Activated naive CD8-positive, alpha-beta T cell (primary cell): ENCODE measurements around the gene FREM1.

ENCODE experiments used
- H3K27ac Mint-ChIP-seq: one replicate; pipeline ENCODE4 v1.8.0; 2021; ENCODE audit warnings: mixed read lengths
- H3K27me3 Mint-ChIP-seq: one replicate; pipeline ENCODE4 v1.8.0; 2021; ENCODE audit warnings: mixed read lengths
- H3K36me3 Mint-ChIP-seq: one replicate; pipeline ENCODE4 v1.8.0; 2021; ENCODE audit warnings: mixed read lengths
- H3K4me1 Mint-ChIP-seq: one replicate; pipeline ENCODE4 v1.8.0; 2021; ENCODE audit warnings: low read depth, mixed read lengths
- H3K4me3 Mint-ChIP-seq: one replicate; pipeline ENCODE4 v1.8.0; 2021; ENCODE audit warnings: mild to moderate bottlenecking, mixed read lengths
- H3K9me3 Mint-ChIP-seq: one replicate; pipeline ENCODE4 v1.8.0; 2021; ENCODE audit warnings: low read depth, mixed read lengths

Gene FREM1

DNA sequence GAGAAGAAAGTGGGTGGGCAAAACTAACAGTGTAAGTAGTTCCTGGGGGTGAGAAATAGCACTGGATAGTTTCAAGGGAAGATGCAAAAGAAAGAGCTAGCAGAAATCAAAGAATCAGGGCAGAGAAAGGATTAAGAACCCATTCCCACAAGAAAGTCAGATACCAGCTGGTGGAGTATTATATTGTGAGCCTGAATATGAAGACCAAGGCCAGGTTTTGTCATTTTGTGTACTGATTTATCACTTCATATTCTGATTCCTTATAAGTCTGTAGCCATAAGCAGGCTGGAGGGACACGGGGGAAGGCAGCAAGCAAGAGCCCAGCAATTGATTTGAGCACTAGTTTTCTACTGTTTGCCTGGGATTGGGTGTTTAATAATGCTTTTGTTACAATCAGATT lies 80.2 kb downstream of the FREM1 start:
- H3K36me3 Mint-ChIP-seq, result no peaks in the 10 kb centered on the region
- peaks cover 5% of the 10 kb centered on the region for H3K27me3 Mint-ChIP-seq
- H3K9me3 Mint-ChIP-seq, result no peaks in the 10 kb centered on the region
- H3K27ac Mint-ChIP-seq, result no peak overlapping the region
- no peaks in the 10 kb centered on the region for H3K4me1 Mint-ChIP-seq
- no peak overlapping the region for H3K4me3 Mint-ChIP-seq

DNA sequence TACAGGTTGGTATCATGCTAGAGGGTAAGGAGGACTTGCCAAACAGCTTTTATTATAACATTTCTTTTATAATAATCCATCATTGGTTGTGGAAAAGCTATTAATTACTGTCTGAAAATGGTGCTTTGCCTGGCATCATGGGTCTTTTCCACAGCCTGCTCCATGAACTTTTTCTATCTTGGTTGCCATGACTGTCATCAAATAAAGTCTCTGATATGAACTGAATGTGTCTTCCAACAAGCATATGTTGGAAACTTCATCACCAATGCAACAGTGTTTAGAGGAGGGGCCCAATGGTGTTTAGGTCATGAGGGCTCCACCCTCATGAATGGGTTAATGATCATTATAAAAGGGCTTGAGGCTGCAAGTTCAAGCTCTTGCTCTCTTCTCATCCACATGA lies 81.0 kb downstream of the FREM1 start:
- peaks cover 5% of the 10 kb centered on the region for H3K27me3 Mint-ChIP-seq
- no peaks in the 10 kb centered on the region for H3K36me3 Mint-ChIP-seq
- H3K27ac Mint-ChIP-seq, result no peak overlapping the region
- H3K9me3 Mint-ChIP-seq, result no peaks in the 10 kb centered on the region
- no peaks in the 10 kb centered on the region for H3K4me1 Mint-ChIP-seq
- H3K4me3 Mint-ChIP-seq, result no peak overlapping the region

GRCh38 chr9:14827805-14828204 lies 82.4 kb downstream of the FREM1 start:
- no peak overlapping the region for H3K27ac Mint-ChIP-seq
- no peaks in the 10 kb centered on the region for H3K4me1 Mint-ChIP-seq
- no peaks in the 10 kb centered on the region for H3K9me3 Mint-ChIP-seq
- H3K27me3 Mint-ChIP-seq, result peaks cover 5% of the 10 kb centered on the region
- no peaks in the 10 kb centered on the region for H3K36me3 Mint-ChIP-seq
- no peak overlapping the region for H3K4me3 Mint-ChIP-seq

DNA sequence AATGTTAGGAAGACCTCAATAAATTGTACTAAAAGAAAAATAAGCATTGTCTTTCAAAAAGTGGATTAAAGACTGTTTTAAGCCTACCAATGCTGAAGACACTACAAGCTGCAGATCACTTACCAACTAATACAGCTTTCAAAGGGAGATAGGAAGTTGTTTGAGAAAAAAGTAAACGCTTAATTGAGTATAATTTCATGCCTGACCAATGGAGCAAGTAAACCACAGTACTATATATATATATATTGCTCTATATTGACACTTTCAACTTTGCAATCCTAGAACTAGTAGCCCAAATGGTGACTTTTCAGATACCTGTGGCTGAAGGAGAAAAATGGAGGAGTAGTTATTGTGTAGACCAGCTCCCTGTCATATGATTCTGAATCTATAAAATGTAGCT lies 85.7 kb downstream of the FREM1 start:
- H3K36me3 Mint-ChIP-seq, result no peaks in the 10 kb centered on the region
- H3K9me3 Mint-ChIP-seq, result no peaks in the 10 kb centered on the region
- no peaks in the 10 kb centered on the region for H3K4me1 Mint-ChIP-seq
- H3K27me3 Mint-ChIP-seq, result peaks cover 8% of the 10 kb centered on the region
- no peak overlapping the region for H3K27ac Mint-ChIP-seq
- no peak overlapping the region for H3K4me3 Mint-ChIP-seq

GRCh38 chr9:14823800-14824199 lies 86.4 kb downstream of the FREM1 start:
- Mint-ChIP-seq H3K27me3 (peaks cover 10% of the 10 kb centered on the region), H3K9me3 (no peaks in the 10 kb centered on the region), H3K27ac (no peak overlapping the region), H3K36me3 (no peaks in the 10 kb centered on the region), H3K4me1 (no peaks in the 10 kb centered on the region), H3K4me3 (no peak overlapping the region)

DNA sequence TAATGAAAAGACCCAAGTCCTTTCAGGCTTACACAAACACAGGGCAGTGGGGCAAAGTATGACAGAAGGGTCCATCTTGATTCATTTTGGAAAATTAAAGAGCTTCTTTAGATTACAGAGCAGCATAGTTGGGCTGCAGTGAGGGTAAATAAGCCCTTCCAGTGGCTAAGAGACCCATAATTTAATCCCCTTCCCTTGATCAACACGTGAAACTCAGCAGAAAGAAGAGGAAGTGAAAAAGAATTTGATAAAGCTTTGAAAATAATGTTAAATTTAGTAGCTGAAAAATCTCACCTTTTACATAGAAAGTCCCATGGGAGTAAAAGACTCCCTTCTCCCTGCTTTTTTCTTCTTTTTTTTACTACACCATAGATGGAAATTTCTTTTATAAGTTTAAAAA lies 87.6 kb downstream of the FREM1 start:
- peaks cover 19% of the 10 kb centered on the region for H3K27me3 Mint-ChIP-seq
- H3K36me3 Mint-ChIP-seq, result no peaks in the 10 kb centered on the region
- no peaks in the 10 kb centered on the region for H3K9me3 Mint-ChIP-seq
- H3K27ac Mint-ChIP-seq, result no peak overlapping the region
- no peak overlapping the region for H3K4me3 Mint-ChIP-seq
- no peaks in the 10 kb centered on the region for H3K4me1 Mint-ChIP-seq

GRCh38 chr9:14819183-14819582 lies 91.0 kb downstream of the FREM1 start:
- H3K36me3 Mint-ChIP-seq, result no peaks in the 10 kb centered on the region
- peaks cover 14% of the 10 kb centered on the region for H3K27me3 Mint-ChIP-seq
- H3K9me3 Mint-ChIP-seq, result no peaks in the 10 kb centered on the region
- H3K27ac Mint-ChIP-seq, result no peak overlapping the region
- H3K4me3 Mint-ChIP-seq, result no peak overlapping the region
- no peaks in the 10 kb centered on the region for H3K4me1 Mint-ChIP-seq

DNA sequence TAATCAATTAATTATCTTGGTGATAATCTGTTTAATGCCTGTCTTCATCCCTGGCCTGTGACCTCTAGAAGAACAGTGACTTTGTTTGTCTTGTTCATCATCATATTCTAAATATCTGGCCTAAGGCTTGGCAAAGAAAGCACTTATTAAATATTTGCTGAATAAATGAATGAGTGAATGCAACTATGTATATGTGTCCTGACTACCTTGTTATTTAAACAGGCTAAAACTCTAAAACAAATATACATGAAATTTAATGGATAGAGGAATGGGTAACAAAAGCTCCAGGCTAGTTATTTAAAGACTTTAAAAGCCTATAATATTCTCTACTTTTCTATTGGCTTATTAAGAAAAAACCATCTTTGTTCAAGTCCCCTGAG lies 96.0 kb downstream of the FREM1 start:
- Mint-ChIP-seq H3K27me3 (peaks cover 11% of the 10 kb centered on the region), H3K9me3 (no peaks in the 10 kb centered on the region), H3K27ac (no peak overlapping the region), H3K4me1 (no peaks in the 10 kb centered on the region), H3K36me3 (no peaks in the 10 kb centered on the region), H3K4me3 (no peak overlapping the region)

DNA sequence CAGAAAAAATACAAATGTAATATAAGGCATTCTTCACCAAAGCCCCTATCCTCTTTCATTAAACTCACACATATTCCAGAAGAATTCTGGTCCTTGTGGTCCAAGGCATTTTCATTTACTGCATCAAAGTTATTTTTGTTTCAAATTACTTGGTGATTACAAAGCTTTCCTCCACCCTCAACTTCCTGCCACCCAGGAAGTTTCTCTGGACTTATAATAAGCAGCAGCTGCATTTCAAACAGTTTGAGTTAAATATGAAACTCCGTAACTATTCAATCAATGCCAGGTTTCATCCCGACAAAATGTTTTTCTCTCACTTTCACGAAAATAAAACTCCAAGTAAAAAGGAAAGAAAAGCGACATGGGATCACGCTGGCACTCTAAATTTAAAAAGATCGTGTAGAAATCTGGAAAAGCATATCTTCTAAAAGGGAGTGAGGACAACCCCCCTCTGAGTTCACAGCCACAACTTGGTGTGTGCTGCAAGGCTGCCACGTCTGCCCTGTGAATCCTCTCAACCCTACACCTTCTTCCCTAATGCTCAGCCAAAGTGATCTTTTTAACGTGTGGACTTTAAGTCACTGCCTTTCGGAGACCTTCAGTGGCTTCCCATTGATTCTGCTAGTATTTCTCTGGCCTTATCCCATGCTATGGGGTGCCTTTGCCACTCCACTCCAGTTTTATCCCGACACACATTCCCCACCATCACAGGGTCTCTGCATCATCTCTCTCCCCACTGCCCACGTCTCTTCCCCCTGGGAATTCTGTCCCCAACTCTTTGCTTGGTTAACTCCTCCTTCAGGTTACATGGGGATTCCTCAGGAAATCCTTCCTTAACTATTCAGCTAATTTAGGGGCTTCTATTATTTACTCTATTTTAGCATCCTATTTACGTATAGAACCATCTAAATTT lies 96.6 kb downstream of the FREM1 start:
- H3K27me3 Mint-ChIP-seq, result peaks cover 8% of the 10 kb centered on the region
- H3K36me3 Mint-ChIP-seq, result no peaks in the 10 kb centered on the region
- no peaks in the 10 kb centered on the region for H3K4me1 Mint-ChIP-seq
- no peak overlapping the region for H3K27ac Mint-ChIP-seq
- no peak overlapping the region for H3K4me3 Mint-ChIP-seq
- no peaks in the 10 kb centered on the region for H3K9me3 Mint-ChIP-seq

- Mint-ChIP-seq H3K4me1 (no peaks in the 10 kb centered on the region), H3K27ac (no peak overlapping the region), H3K4me3 (no peak overlapping the region), H3K27me3 (peaks cover 1% of the 10 kb centered on the region), H3K36me3 (no peaks in the 10 kb centered on the region), H3K9me3 (no peaks in the 10 kb centered on the region)
Measured at GRCh38 chr9:14812806-14813205, 97.4 kb downstream of the FREM1 start.

GRCh38 chr9:14811844-14812243 lies 98.4 kb downstream of the FREM1 start:
- Mint-ChIP-seq H3K36me3 (no peaks in the 10 kb centered on the region), H3K27me3 (no peaks in the 10 kb centered on the region), H3K27ac (no peak overlapping the region), H3K4me3 (no peak overlapping the region), H3K4me1 (no peaks in the 10 kb centered on the region), H3K9me3 (no peaks in the 10 kb centered on the region)

DNA sequence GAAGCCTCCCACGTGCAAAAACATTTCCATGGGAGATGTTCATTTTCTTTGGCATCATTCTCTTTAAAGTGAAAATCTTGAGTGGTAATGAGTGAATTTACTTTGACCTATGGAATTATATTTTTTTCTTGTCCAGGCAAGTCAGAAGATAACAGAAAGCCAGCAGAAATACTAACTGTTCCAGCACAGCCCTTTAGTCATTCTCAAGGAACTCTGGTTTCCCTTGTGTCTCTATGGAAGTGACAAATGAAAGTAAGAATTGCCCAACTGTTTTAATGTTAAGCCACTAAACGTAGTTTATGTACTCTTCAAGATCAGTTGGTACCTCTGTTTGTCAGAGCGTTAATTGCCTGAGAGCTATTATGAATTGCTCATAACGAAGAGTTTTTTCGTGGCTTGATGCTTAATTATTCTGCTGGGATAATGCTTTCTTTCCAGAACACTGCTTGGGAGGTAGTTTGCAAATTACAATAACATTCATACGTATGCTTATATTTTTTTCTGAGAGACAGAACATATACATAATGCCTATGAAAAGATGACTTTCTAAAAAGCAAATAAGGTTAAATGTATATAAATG lies 103.2 kb downstream of the FREM1 start:
- Mint-ChIP-seq H3K4me3 (no peak overlapping the region), H3K27me3 (peaks cover 16% of the 10 kb centered on the region), H3K27ac (no peak overlapping the region)

GRCh38 chr9:14799030-14799429 lies 111.2 kb downstream of the FREM1 start:
- Mint-ChIP-seq H3K9me3 (no peaks in the 10 kb centered on the region), H3K27ac (no peak overlapping the region), H3K27me3 (peaks cover 7% of the 10 kb centered on the region), H3K4me3 (no peak overlapping the region), H3K36me3 (no peaks in the 10 kb centered on the region), H3K4me1 (no peaks in the 10 kb centered on the region)

More for the DNA sequence above, 103.2 kb downstream of the FREM1 start:
- Mint-ChIP-seq H3K4me1 (no peaks in the 10 kb centered on the region), H3K9me3 (no peaks in the 10 kb centered on the region), H3K36me3 (no peaks in the 10 kb centered on the region)

GRCh38 chr9:14797435-14797834 lies 112.8 kb downstream of the FREM1 start:
- H3K27ac Mint-ChIP-seq, result no peak overlapping the region
- H3K9me3 Mint-ChIP-seq, result no peaks in the 10 kb centered on the region
- H3K36me3 Mint-ChIP-seq, result no peaks in the 10 kb centered on the region
- no peaks in the 10 kb centered on the region for H3K4me1 Mint-ChIP-seq
- H3K27me3 Mint-ChIP-seq, result peaks cover 11% of the 10 kb centered on the region
- H3K4me3 Mint-ChIP-seq, result no peak overlapping the region

DNA sequence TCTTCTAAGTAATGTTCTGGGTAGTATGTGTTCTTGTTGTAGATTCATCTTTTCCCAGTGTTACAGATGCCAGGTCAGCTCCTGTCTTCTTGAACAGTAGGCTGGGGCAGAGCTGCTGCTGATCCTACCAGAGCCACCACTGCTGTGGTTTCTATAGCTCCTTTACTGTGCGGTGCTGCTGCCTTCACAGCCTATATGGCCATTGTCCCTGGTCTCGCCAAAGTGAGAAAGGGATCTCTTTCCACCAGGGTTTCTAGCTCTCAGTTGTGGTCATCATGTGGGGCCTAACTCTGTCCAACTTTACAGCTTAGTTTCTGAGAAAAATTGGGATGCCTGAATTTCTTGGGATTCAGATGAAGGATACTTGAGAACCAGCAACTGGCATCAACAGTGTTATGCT lies 116.8 kb downstream of the FREM1 start:
- H3K27ac Mint-ChIP-seq, result no peak overlapping the region
- no peaks in the 10 kb centered on the region for H3K4me1 Mint-ChIP-seq

GRCh38 chr9:14790628-14791027 lies 119.6 kb downstream of the FREM1 start:
- Mint-ChIP-seq H3K4me1 (no peaks in the 10 kb centered on the region), H3K9me3 (no peaks in the 10 kb centered on the region), H3K4me3 (no peak overlapping the region), H3K27me3 (peaks cover 8% of the 10 kb centered on the region), H3K36me3 (no peaks in the 10 kb centered on the region), H3K27ac (no peak overlapping the region)

More for the DNA sequence above, 116.8 kb downstream of the FREM1 start:
- peaks cover 8% of the 10 kb centered on the region for H3K27me3 Mint-ChIP-seq
- H3K4me3 Mint-ChIP-seq, result no peak overlapping the region
- H3K36me3 Mint-ChIP-seq, result no peaks in the 10 kb centered on the region
- no peaks in the 10 kb centered on the region for H3K9me3 Mint-ChIP-seq
